Jurkat, Clone E6-1 (cell line): ENCODE measurements around the gene LAPTM5.

ENCODE experiments used
- DNase-seq: peaks from one replicate; pipeline ENCODE4 v3.0.0-alpha.2; 2011; ENCODE audit warnings: low read depth, low spot score
- H3K4me3 ChIP-seq: 2 replicates; pipeline ENCODE4 v1.5.1; 2011; ENCODE audit warnings: mild to moderate bottlenecking, low read length, control low read depth, moderate library complexity

Gene LAPTM5

GRCh38 chr1:30760596-30761324 lies 3.2 kb upstream of the LAPTM5 start:
- peak; percentile 85 for DNase-seq
- H3K4me3 ChIP-seq = peak overlapping the region; percentile 42

GRCh38 chr1:30759718-30760281 lies 2.2 kb upstream of the LAPTM5 start:
- peak overlapping the region; percentile 42 for H3K4me3 ChIP-seq
- DNase-seq = peak; percentile 54

GRCh38 chr1:30758785-30759380 lies 1.3 kb upstream of the LAPTM5 start:
- H3K4me3 ChIP-seq = 0 out of 2 replicates have a peak overlapping the region, but pooled peaks have one; percentile 3
- peak; percentile 92 for DNase-seq

GRCh38 chr1:30758121-30758688 lies 631 bp upstream of the LAPTM5 start:
- DNase-seq = no peak
- peak overlapping the region; percentile 82 for H3K4me3 ChIP-seq

- DNase-seq = peak; percentile 88
Measured at GRCh38 chr1:30756545-30757351, 826 bp downstream of the LAPTM5 start.

GRCh38 chr1:30756206-30756544 lies 1.4 kb downstream of the LAPTM5 start:
- peak overlapping the region; percentile 82 for H3K4me3 ChIP-seq
- DNase-seq = no peak

More at GRCh38 chr1:30756545-30757351, 826 bp downstream of the LAPTM5 start:
- peak overlapping the region; percentile 82 for H3K4me3 ChIP-seq

GRCh38 chr1:30755746-30756145 lies 1.8 kb downstream of the LAPTM5 start:
- no peak for DNase-seq
- no peak overlapping the region; the same call in 1 of the 2 replicates for H3K4me3 ChIP-seq

GRCh38 chr1:30755334-30755733 lies 2.2 kb downstream of the LAPTM5 start:
- no peak for DNase-seq
- H3K4me3 ChIP-seq = no peak overlapping the region

- H3K4me3 ChIP-seq = no peak overlapping the region
- DNase-seq = no peak
Measured at GRCh38 chr1:30754684-30755171, 2.8 kb downstream of the LAPTM5 start.

GRCh38 chr1:30753660-30754123 lies 3.9 kb downstream of the LAPTM5 start:
- no peak for DNase-seq
- no peak overlapping the region for H3K4me3 ChIP-seq

- no peak for DNase-seq
- no peak overlapping the region for H3K4me3 ChIP-seq
Measured at GRCh38 chr1:30753118-30753517, 4.5 kb downstream of the LAPTM5 start.

GRCh38 chr1:30752651-30752908 lies 5.0 kb downstream of the LAPTM5 start:
- no peak overlapping the region for H3K4me3 ChIP-seq
- no peak for DNase-seq

GRCh38 chr1:30751830-30752650 lies 5.5 kb downstream of the LAPTM5 start:
- H3K4me3 ChIP-seq = no peak overlapping the region
- DNase-seq = no peak

- no peak for DNase-seq
- H3K4me3 ChIP-seq = no peak overlapping the region
Measured at GRCh38 chr1:30750731-30751291, 6.8 kb downstream of the LAPTM5 start.

GRCh38 chr1:30749691-30750583 lies 7.6 kb downstream of the LAPTM5 start:
- H3K4me3 ChIP-seq = peak overlapping the region; percentile 23
- peak; percentile 70 for DNase-seq

GRCh38 chr1:30748699-30749401 lies 8.7 kb downstream of the LAPTM5 start:
- H3K4me3 ChIP-seq = no peak overlapping the region
- no peak for DNase-seq
